ENCODE measurements around the gene LGALS4.
"Not testable (repeated sequence)": the region's sequence is repeated elsewhere in the genome, so short reads cannot be mapped to it uniquely, and the experiment has no call there.

LGALS4 gene

GRCh38 chr19:38778733-38779132 lies 34.0 kb downstream of the LGALS4 start:
- Histone ChIP-seq H3K36me3 (ENCODE audit: control insufficient read depth, insufficient read depth, low read length) (no peaks in the 10 kb centered on the region), H3K27me3 (ENCODE audit: control insufficient read depth, insufficient read depth, low read length) (no peaks in the 10 kb centered on the region), H3K4me1 (ENCODE audit: control insufficient read depth, insufficient read depth, low read length) (no peaks in the 10 kb centered on the region; the same call in 1 of the 2 replicates), H3K9ac (ENCODE audit: low read length) (no peak overlapping the region), H3K4me3 (ENCODE audit: low read depth, low read length) (no peak overlapping the region), H3K27ac (ENCODE audit: low read depth, low read length) (no peak overlapping the region), H3K9me3 (ENCODE audit: control insufficient read depth, insufficient read depth, low read depth, low read length) (no peaks in the 10 kb centered on the region)

- H3K4me3 ChIP-seq (ENCODE audit: low read depth, low read length) = no peak overlapping the region
- peaks cover 2% of the 10 kb centered on the region; the same call in 1 of the 2 replicates for H3K4me1 ChIP-seq (ENCODE audit: control insufficient read depth, insufficient read depth, low read length)
- no peaks in the 10 kb centered on the region for H3K9me3 ChIP-seq (ENCODE audit: control insufficient read depth, insufficient read depth, low read depth, low read length)
- H3K9ac ChIP-seq (ENCODE audit: low read length) = no peak overlapping the region
- H3K36me3 ChIP-seq (ENCODE audit: control insufficient read depth, insufficient read depth, low read length) = no peaks in the 10 kb centered on the region
- H3K27me3 ChIP-seq (ENCODE audit: control insufficient read depth, insufficient read depth, low read length) = no peaks in the 10 kb centered on the region
- H3K27ac ChIP-seq (ENCODE audit: low read depth, low read length) = no peak overlapping the region
Measured at GRCh38 chr19:38774181-38774950, 38.4 kb downstream of the LGALS4 start.

- H3K27ac ChIP-seq (ENCODE audit: low read depth, low read length) = no peak within 1 kb of the TSS
- H3K4me1 ChIP-seq (ENCODE audit: control insufficient read depth, insufficient read depth, low read length) = peaks cover 2% of the 10 kb centered on the region; the same call in 1 of the 2 replicates
- no peak within 1 kb of the TSS for H3K9ac ChIP-seq (ENCODE audit: low read length)
- no peaks in the 10 kb centered on the region for H3K9me3 ChIP-seq (ENCODE audit: control insufficient read depth, insufficient read depth, low read depth, low read length)
- no peaks in the 10 kb centered on the region for H3K27me3 ChIP-seq (ENCODE audit: control insufficient read depth, insufficient read depth, low read length)
- no peaks in the 10 kb centered on the region for H3K36me3 ChIP-seq (ENCODE audit: control insufficient read depth, insufficient read depth, low read length)
- no peak within 1 kb of the TSS for H3K4me3 ChIP-seq (ENCODE audit: low read depth, low read length)
Measured at GRCh38 chr19:38773469-38774177, 39.1 kb downstream of the LGALS4 start, which contains the start of gene LGALS7. Gene LGALS7, minus strand, starts transcription at chr19:38773517. Its CDS starts 25 bp downstream, at chr19:38773492.

- H3K4me3 ChIP-seq (ENCODE audit: low read depth, low read length); H3K9me3 ChIP-seq (ENCODE audit: control insufficient read depth, insufficient read depth, low read depth, low read length); H3K4me1 ChIP-seq (ENCODE audit: control insufficient read depth, insufficient read depth, low read length); H3K27ac ChIP-seq (ENCODE audit: low read depth, low read length); H3K27me3 ChIP-seq (ENCODE audit: control insufficient read depth, insufficient read depth, low read length); H3K36me3 ChIP-seq (ENCODE audit: control insufficient read depth, insufficient read depth, low read length); H3K9ac ChIP-seq (ENCODE audit: low read length): not testable (repeated sequence)
Measured at GRCh38 chr19:38771569-38771968, 41.2 kb downstream of the LGALS4 start.

- not testable (repeated sequence) for H3K27ac ChIP-seq (ENCODE audit: low read depth, low read length); H3K36me3 ChIP-seq (ENCODE audit: control insufficient read depth, insufficient read depth, low read length); H3K9ac ChIP-seq (ENCODE audit: low read length); H3K27me3 ChIP-seq (ENCODE audit: control insufficient read depth, insufficient read depth, low read length); H3K9me3 ChIP-seq (ENCODE audit: control insufficient read depth, insufficient read depth, low read depth, low read length); H3K4me1 ChIP-seq (ENCODE audit: control insufficient read depth, insufficient read depth, low read length); H3K4me3 ChIP-seq (ENCODE audit: low read depth, low read length)
Measured at GRCh38 chr19:38770949-38771275, 41.8 kb downstream of the LGALS4 start.

- not testable (repeated sequence) for H3K9ac ChIP-seq (ENCODE audit: low read length); H3K9me3 ChIP-seq (ENCODE audit: control insufficient read depth, insufficient read depth, low read depth, low read length); H3K27ac ChIP-seq (ENCODE audit: low read depth, low read length); H3K4me1 ChIP-seq (ENCODE audit: control insufficient read depth, insufficient read depth, low read length); H3K36me3 ChIP-seq (ENCODE audit: control insufficient read depth, insufficient read depth, low read length); H3K4me3 ChIP-seq (ENCODE audit: low read depth, low read length); H3K27me3 ChIP-seq (ENCODE audit: control insufficient read depth, insufficient read depth, low read length)
Measured at GRCh38 chr19:38770228-38770948, 42.4 kb downstream of the LGALS4 start.

- H3K9ac ChIP-seq (ENCODE audit: low read length) = no peak overlapping the region
- peaks cover 2% of the 10 kb centered on the region; the same call in 1 of the 2 replicates for H3K4me1 ChIP-seq (ENCODE audit: control insufficient read depth, insufficient read depth, low read length)
- H3K4me3 ChIP-seq (ENCODE audit: low read depth, low read length) = no peak overlapping the region; the same call in 1 of the 2 replicates
- no peaks in the 10 kb centered on the region for H3K9me3 ChIP-seq (ENCODE audit: control insufficient read depth, insufficient read depth, low read depth, low read length)
- no peaks in the 10 kb centered on the region for H3K36me3 ChIP-seq (ENCODE audit: control insufficient read depth, insufficient read depth, low read length)
- no peaks in the 10 kb centered on the region for H3K27me3 ChIP-seq (ENCODE audit: control insufficient read depth, insufficient read depth, low read length)
- H3K27ac ChIP-seq (ENCODE audit: low read depth, low read length) = no peak overlapping the region
Measured at GRCh38 chr19:38769635-38770211, 43.0 kb downstream of the LGALS4 start.

GRCh38 chr19:38766276-38767047 lies 46.3 kb downstream of the LGALS4 start:
- H3K36me3 ChIP-seq (ENCODE audit: control insufficient read depth, insufficient read depth, low read length) = no peaks in the 10 kb centered on the region

GRCh38 chr19:38765214-38765613 lies 47.5 kb downstream of the LGALS4 start:
- Histone ChIP-seq H3K9ac (ENCODE audit: low read length) (no peak overlapping the region), H3K9me3 (ENCODE audit: control insufficient read depth, insufficient read depth, low read depth, low read length) (no peaks in the 10 kb centered on the region), H3K4me1 (ENCODE audit: control insufficient read depth, insufficient read depth, low read length) (0 out of 2 replicates have a peak, but pooled peaks cover 2% of the 10 kb centered on the region), H3K4me3 (ENCODE audit: low read depth, low read length) (no peak overlapping the region), H3K27ac (ENCODE audit: low read depth, low read length) (no peak overlapping the region), H3K27me3 (ENCODE audit: control insufficient read depth, insufficient read depth, low read length) (no peaks in the 10 kb centered on the region), H3K36me3 (ENCODE audit: control insufficient read depth, insufficient read depth, low read length) (no peaks in the 10 kb centered on the region)

More at GRCh38 chr19:38766276-38767047, 46.3 kb downstream of the LGALS4 start:
- H3K27me3 ChIP-seq (ENCODE audit: control insufficient read depth, insufficient read depth, low read length) = no peaks in the 10 kb centered on the region
- no peaks in the 10 kb centered on the region for H3K9me3 ChIP-seq (ENCODE audit: control insufficient read depth, insufficient read depth, low read depth, low read length)
- no peak overlapping the region for H3K9ac ChIP-seq (ENCODE audit: low read length)
- H3K27ac ChIP-seq (ENCODE audit: low read depth, low read length) = no peak overlapping the region
- 0 out of 2 replicates have a peak, but pooled peaks cover 2% of the 10 kb centered on the region for H3K4me1 ChIP-seq (ENCODE audit: control insufficient read depth, insufficient read depth, low read length)
- H3K4me3 ChIP-seq (ENCODE audit: low read depth, low read length) = no peak overlapping the region

- Histone ChIP-seq H3K9ac (ENCODE audit: low read length) (no peak overlapping the region), H3K36me3 (ENCODE audit: control insufficient read depth, insufficient read depth, low read length) (no peaks in the 10 kb centered on the region), H3K9me3 (ENCODE audit: control insufficient read depth, insufficient read depth, low read depth, low read length) (no peaks in the 10 kb centered on the region), H3K4me3 (ENCODE audit: low read depth, low read length) (no peak overlapping the region), H3K27ac (ENCODE audit: low read depth, low read length) (no peak overlapping the region), H3K4me1 (ENCODE audit: control insufficient read depth, insufficient read depth, low read length) (no peaks in the 10 kb centered on the region), H3K27me3 (ENCODE audit: control insufficient read depth, insufficient read depth, low read length) (no peaks in the 10 kb centered on the region)
Measured at GRCh38 chr19:38763795-38764220, 48.9 kb downstream of the LGALS4 start.

Measured in HUES6 (cell line).